K562 (cell line): ENCODE data around the gene MTOR. TPM values are rescaled to one million over a fixed set of nuclear protein-coding genes. Genes with fewer than 3 reads are reported as not detected.
A peak's percentile ranks its signal among the peaks of the same experiment; 100 is the strongest.

ENCODE experiments used
- ATAC-seq: fragments of 200-7000 bp; cut with Tn5 transposase; 3 replicates; pipeline ENCODE4 v1.9.1; 2020; ENCODE audit warnings: moderate library complexity
- BruUV-seq: library from RNA; stranded (reverse); fragments of 400-500 nt; replicated peaks from 2 replicates; lab custom pipeline; 2021; lab: Mats Ljungman, UMichigan
- CTCF ChIA-PET: fragments of 300-600 bp; formaldehyde crosslinking; extraction: SDS; loops from one replicate; lab custom pipeline; 2021; ENCODE audit warnings: low intra/inter-chr PET ratio; lab: Yijun Ruan, JAX
- POLR2A ChIA-PET: fragments of 300-600, 350-650 bp; sonication (Branson Sonifier 250); formaldehyde crosslinking; extraction: SDS; loops from one replicate; lab custom pipeline; 2021; ENCODE audit warnings: antibody characterized with exemption, inconsistent platforms; lab: Yijun Ruan, JAX
- DNase-seq, 4 experiments: peaks; one replicate each; pipeline versions ENCODE4 v3.0.0 to v3.0.0-alpha.2; 2011 to 2018; ENCODE audit warnings: low spot score in 3 of 4, mixed read lengths in 3 of 4; ENCODE audit errors: extremely low read depth in 1 of 4
- FAIRE-seq: peaks from 2 replicates; lab custom pipeline; 2011; peaks lifted over from hg19 to GRCh38; lab: Jason Lieb, UNC
- H2AFZ ChIP-seq: 2 replicates; pipeline ENCODE4 v1.6.0; 2011; ENCODE audit warnings: low read depth, low read length, control low read depth, inconsistent platforms
- H3K27ac ChIP-seq: fragments of 200-600 bp; 3 replicates; pipeline ENCODE4 v1.8.0; 2011; ENCODE audit warnings: low read depth, mild to moderate bottlenecking, control low read depth, inconsistent platforms, low read length, moderate library complexity, mixed read lengths; ENCODE audit errors: extremely low read depth
- H3K27me3 ChIP-seq, 2 experiments: fragments of 300-600 bp in 1 of 2; 2 replicates in 1 of 2; 3 replicates in 1 of 2; pipeline versions ENCODE4 v1.6.0 to v1.8.0; 2011; ENCODE audit warnings: inconsistent platforms in 2 of 2, low read length in 2 of 2, mild to moderate bottlenecking in 1 of 2, mixed read lengths in 1 of 2, moderate library complexity in 1 of 2; ENCODE audit not compliant: control insufficient read depth in 2 of 2, insufficient read depth in 2 of 2
- H3K36me3 ChIP-seq: fragments of 300-600 bp; 3 replicates; pipeline ENCODE4 v1.8.0; 2011; ENCODE audit warnings: mild to moderate bottlenecking, low read length, inconsistent platforms; ENCODE audit not compliant: control insufficient read depth, insufficient read depth
- H3K4me1 ChIP-seq, 2 experiments: fragments of 200-600 bp in 1 of 2; replicated peaks in 1 of 2; 2 replicates in 1 of 2; 3 replicates in 1 of 2; pipeline versions ENCODE4 v1.5.1 to v1.8.0; 2011; ENCODE audit warnings: inconsistent platforms in 2 of 2, low read length in 2 of 2, mild to moderate bottlenecking in 1 of 2, mixed read lengths in 1 of 2, moderate library complexity in 1 of 2; ENCODE audit not compliant: control insufficient read depth in 2 of 2, insufficient read depth in 2 of 2
- H3K4me2 ChIP-seq: 2 replicates; pipeline ENCODE4 v1.6.1; 2011; ENCODE audit warnings: low read length, control low read depth, inconsistent platforms, mixed read lengths; ENCODE audit not compliant: insufficient read depth
- H3K4me3 ChIP-seq: fragments of 200-600 bp; sonication (generic), shearing (Covaris generic); 2 replicates; pipeline ENCODE4 v1.5.1; 2016; ENCODE audit warnings: control low read depth, inconsistent platforms
- H3K79me2 ChIP-seq: fragments of 200-600 bp; 3 replicates; pipeline ENCODE4 v1.8.0; 2011; ENCODE audit warnings: low read length, inconsistent platforms; ENCODE audit not compliant: control insufficient read depth, insufficient read depth
- H3K9ac ChIP-seq, 2 experiments: 2 replicates each; pipeline versions ENCODE4 v1.6.0 to v1.6.1; 2011; ENCODE audit warnings: low read depth in 2 of 2, low read length in 2 of 2, control low read depth in 1 of 2, inconsistent platforms in 1 of 2, mild to moderate bottlenecking in 1 of 2, mixed read lengths in 1 of 2; ENCODE audit not compliant: insufficient read depth in 1 of 2
- H3K9me1 ChIP-seq: one replicate; pipeline ENCODE4 v1.6.0; 2011; ENCODE audit warnings: inconsistent platforms, mild to moderate bottlenecking, low read length, moderate library complexity; ENCODE audit not compliant: control insufficient read depth, insufficient read depth
- H3K9me3 ChIP-seq: replicated peaks from 2 replicates; pipeline ENCODE4 v1.5.1; 2011; ENCODE audit warnings: low read depth, low read length, inconsistent platforms; ENCODE audit not compliant: control insufficient read depth, insufficient read depth
- H4K20me1 ChIP-seq: replicated peaks from 2 replicates; pipeline ENCODE4 v1.6.1; 2011; ENCODE audit warnings: low read length, inconsistent platforms, mixed read lengths; ENCODE audit not compliant: control insufficient read depth, insufficient read depth
- BCOR ChIP-seq: fragments of 450-650 bp; IDR thresholded peaks from 2 replicates; pipeline ENCODE4 v1.6.1; 2016
- CEBPB ChIP-seq: fragments of 450-650 bp; IDR thresholded peaks from 2 replicates; pipeline ENCODE4 v1.6.1; 2016; ENCODE audit warnings: missing genetic modification characterization, missing compliant biosample characterization
- SMARCA5 ChIP-seq: fragments of 450-650 bp; IDR thresholded peaks from 2 replicates; pipeline ENCODE4 v1.6.1; 2016
- SPI1 ChIP-seq: IDR thresholded peaks from 2 replicates; pipeline ENCODE4 v1.6.1; 2011; ENCODE audit warnings: low read depth, low read length, control low read depth, borderline replicate concordance
- SUPT5H ChIP-seq: fragments of 450-650 bp; IDR thresholded peaks from 2 replicates; pipeline ENCODE4 v1.6.1; 2016
- TEAD4 ChIP-seq, 2 experiments: sonication (generic) in 1 of 2; formaldehyde crosslinking in 1 of 2; IDR thresholded peaks; 2 replicates each; pipeline versions ENCODE4 v1.6.1 to v1.8.0; 2012 to 2022; ENCODE audit warnings: borderline replicate concordance in 1 of 2, inconsistent platforms in 1 of 2, low read length in 1 of 2, mild to moderate bottlenecking in 1 of 2, missing genetic modification reagents in 1 of 2
- WGBS: fragments of 100-300 bp; shearing (Covaris generic); methylation state at CpG from one replicate; pipeline ENCODE4 v1.1.6; 2016; ENCODE audit warnings: low coverage, mixed read lengths; ENCODE audit not compliant: insufficient coverage; ENCODE audit errors: missing lambda C conversion rate; 5-methylcytosine and 5-hydroxymethylcytosine counted together
- in situ Hi-C: fragments of 300-500 bp; cut with MboI; formaldehyde crosslinking; loops from 4 replicates; pipeline ENCODE4 v1.15.0; 2018; ENCODE audit warnings: inconsistent platforms, mixed read lengths
- intact Hi-C: fragments of 100-400 bp; cut with micrococcal nuclease; formaldehyde crosslinking; loops from 2 replicates; pipeline ENCODE4 v1.14.2; 2022
- polyA plus RNA-seq, 8 experiments: library from polyadenylated mRNA; depleted of rRNA in 4 of 8; stranded (reverse) in 5 of 8; unstranded in 3 of 8; fragments of >200 nt; fragmentation: Nextera tagmentation in 2 of 8; fragmentation: Illumina TruSeq in 1 of 8; extraction: Ambion mirVana in 2 of 8; extraction: Trizol in 1 of 8; gene quantifications; 2 replicates each; pipeline versions ENCODE4 v1.2.1 to v1.2.3, GENCODE V29; 2011 to 2014; ENCODE audit warnings: inconsistent platforms in 1 of 8, missing spikeins in 1 of 8
- total RNA-seq, 7 experiments: library from RNA; depleted of rRNA in 6 of 7; stranded (reverse); fragments of >200 nt in 6 of 7; fragmentation: Illumina TruSeq in 2 of 7; extraction: Trizol in 2 of 7; gene quantifications; 2 replicates each; pipeline versions ENCODE4 v1.2.1 to v1.2.3, GENCODE V29; 2011 to 2021; ENCODE audit warnings: low replicate concordance in 1 of 7
- TF ChIP-seq, protein P1 (sequence below): fragments of 250-450 bp; sonication (Bioruptor Pico); IDR thresholded peaks from 2 replicates; pipeline ENCODE4 v1.8.0; 2022; ENCODE audit warnings: inconsistent platforms

MTOR gene
- total and polyA plus RNA-seq, 9 of the 15 experiments (the other 6 are each of a cell fraction or from before 2014, with no cell fraction given): 11.4 to 71.4 (median 52.2) TPM

DNA sequence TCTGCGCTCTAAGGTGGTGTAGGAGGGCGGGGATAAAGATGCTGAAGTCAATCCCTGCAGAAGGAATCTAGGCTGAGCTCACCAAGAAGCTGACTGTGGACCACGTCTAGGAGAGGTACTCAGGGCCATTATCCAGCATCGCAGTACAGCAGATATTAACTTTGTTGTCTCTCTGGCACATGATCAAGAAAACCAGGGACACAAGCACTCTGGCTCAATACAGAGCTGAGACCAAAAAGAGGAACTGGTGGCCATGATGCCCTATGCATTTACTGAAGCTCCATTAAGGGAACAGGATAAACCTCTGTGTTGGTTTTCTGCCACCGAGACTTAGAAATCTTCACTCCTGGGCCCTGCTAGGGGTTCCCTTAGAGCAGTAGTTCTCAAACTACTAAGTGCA is 111.2 kb downstream of the MTOR start:
- no peak overlapping the region for H2AFZ ChIP-seq
- BruUV-seq: no TSS peak
- no peaks in the 10 kb centered on the region for H3K9me3 ChIP-seq
- no peaks in the 10 kb centered on the region for H3K4me1 ChIP-seq
- no peak for DNase-seq
- in situ Hi-C loops: no loop called here
- peaks cover 3% of the 10 kb centered on the region for H3K9me1 ChIP-seq
- TF ChIP-seq SPI1: peak; percentile 91
- TF ChIP-seq, protein P1, sequence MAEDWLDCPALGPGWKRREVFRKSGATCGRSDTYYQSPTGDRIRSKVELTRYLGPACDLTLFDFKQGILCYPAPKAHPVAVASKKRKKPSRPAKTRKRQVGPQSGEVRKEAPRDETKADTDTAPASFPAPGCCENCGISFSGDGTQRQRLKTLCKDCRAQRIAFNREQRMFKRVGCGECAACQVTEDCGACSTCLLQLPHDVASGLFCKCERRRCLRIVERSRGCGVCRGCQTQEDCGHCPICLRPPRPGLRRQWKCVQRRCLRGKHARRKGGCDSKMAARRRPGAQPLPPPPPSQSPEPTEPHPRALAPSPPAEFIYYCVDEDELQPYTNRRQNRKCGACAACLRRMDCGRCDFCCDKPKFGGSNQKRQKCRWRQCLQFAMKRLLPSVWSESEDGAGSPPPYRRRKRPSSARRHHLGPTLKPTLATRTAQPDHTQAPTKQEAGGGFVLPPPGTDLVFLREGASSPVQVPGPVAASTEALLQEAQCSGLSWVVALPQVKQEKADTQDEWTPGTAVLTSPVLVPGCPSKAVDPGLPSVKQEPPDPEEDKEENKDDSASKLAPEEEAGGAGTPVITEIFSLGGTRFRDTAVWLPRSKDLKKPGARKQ: no peak
- TF ChIP-seq TEAD4 (IDR thresholded peaks at IDR 0.05; ENCODE audit: low read length): no peak
- TF ChIP-seq TEAD4 (CRISPR knock-in tag; IDR thresholded peaks at IDR 0.05; ENCODE audit: borderline replicate concordance): no peak
- no peak for TF ChIP-seq CEBPB (tag)
- TF ChIP-seq SUPT5H: no peak
- TF ChIP-seq SMARCA5: no peak
- no peak for TF ChIP-seq BCOR
- intact Hi-C loops: no loop called here
- no peak overlapping the region for H3K4me2 ChIP-seq
- H3K4me3 ChIP-seq: no peak overlapping the region
- no peaks in the 10 kb centered on the region for H4K20me1 ChIP-seq
- CTCF ChIA-PET: no interaction called here
- H3K27me3 ChIP-seq: no peaks in the 10 kb centered on the region
- ATAC-seq: no peak
- peaks cover 87% of the 10 kb centered on the region for H3K36me3 ChIP-seq
- no peak for FAIRE-seq
- POLR2A ChIA-PET: interaction anchor here (0.6 to 2.2 kb wide), 5 partner anchors 19 to 759 kb away, joined by 3 to 8 read pairs (median 3); no protein-coding TSS in a partner anchor
- H3K79me2 ChIP-seq: no peaks in the 10 kb centered on the region
- 80% methylated on average over 5 of the region's 5 CpGs for WGBS
- no peak overlapping the region for H3K27ac ChIP-seq
- no peak overlapping the region for H3K9ac ChIP-seq
